ENCODE data around the gene CDNF. TPM values are rescaled to one million over a fixed set of nuclear protein-coding genes. Genes with fewer than 3 reads are reported as not detected.

The CDNF gene
- total RNA-seq, 6 experiments from 2014 or later, result 0.93 to 4.5 (median 3.7) TPM

GRCh38 chr10:14859043-14859442, 21.2 kb upstream of the CDNF start:
- WGBS (ENCODE audit: insufficient coverage, low coverage, low lambda C conversion rate, missing lambda C conversion rate), result 83% methylated on average over 5 of the region's 5 CpGs
- H3K36me3 ChIP-seq, result no peaks in the 10 kb centered on the region
- ATAC-seq (no peak), DNase-seq (no peak)
- intact Hi-C loops (cut with DNase I), result no loop called here
- H3K27me3 ChIP-seq, result no peaks in the 10 kb centered on the region
- no peak overlapping the region for H3K27ac ChIP-seq
- H3K4me3 ChIP-seq, result no peak overlapping the region
- no peaks in the 10 kb centered on the region for H3K9me3 ChIP-seq
- H3K4me1 ChIP-seq, result no peaks in the 10 kb centered on the region
- no peak for TF ChIP-seq CTCF (IDR thresholded peaks at IDR 0.05)

DNA sequence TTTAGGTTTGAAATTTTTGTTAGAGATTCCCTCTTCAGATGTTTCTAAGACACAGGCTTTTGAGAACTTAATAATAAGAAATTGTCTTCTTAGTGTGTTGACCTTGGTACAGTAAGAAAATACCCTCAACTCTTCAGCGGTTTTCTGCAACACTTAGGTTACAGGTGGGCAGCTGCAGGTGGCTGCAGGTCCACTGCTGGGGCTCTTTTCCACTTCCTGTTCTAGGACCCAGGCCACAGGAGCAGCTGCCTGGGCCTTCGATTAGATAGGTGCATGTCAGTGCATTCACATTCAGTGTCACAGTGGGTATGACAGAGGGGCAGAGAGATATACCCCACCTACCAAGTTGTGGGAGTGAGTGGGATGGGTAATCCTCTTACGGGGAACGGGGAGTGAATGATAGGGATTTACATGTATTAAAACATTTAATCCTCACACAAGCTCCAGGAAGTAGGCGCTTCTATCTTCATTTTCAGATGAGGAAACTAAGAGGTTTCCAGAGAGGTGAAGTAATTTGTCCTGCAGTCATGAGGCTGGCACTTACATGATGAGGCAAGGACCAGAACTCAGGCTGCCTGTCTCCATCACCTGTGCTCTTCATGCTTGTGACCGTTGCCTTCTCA, 20.6 kb upstream of the CDNF start:
- DNase-seq, result no peak
- Histone ChIP-seq H3K27ac (no peak overlapping the region), H3K9me3 (no peaks in the 10 kb centered on the region), H3K4me1 (no peaks in the 10 kb centered on the region), H3K36me3 (no peaks in the 10 kb centered on the region), H3K4me3 (no peak overlapping the region), H3K27me3 (no peaks in the 10 kb centered on the region)
- intact Hi-C loops (cut with DNase I), result no loop called here
- TF ChIP-seq POLR2A (IDR thresholded peaks at IDR 0.05), result no peak
- 100% methylated on average over 3 of the region's 6 CpGs for WGBS (ENCODE audit: insufficient coverage, low coverage, low lambda C conversion rate, missing lambda C conversion rate)
- no peak for ATAC-seq

DNA sequence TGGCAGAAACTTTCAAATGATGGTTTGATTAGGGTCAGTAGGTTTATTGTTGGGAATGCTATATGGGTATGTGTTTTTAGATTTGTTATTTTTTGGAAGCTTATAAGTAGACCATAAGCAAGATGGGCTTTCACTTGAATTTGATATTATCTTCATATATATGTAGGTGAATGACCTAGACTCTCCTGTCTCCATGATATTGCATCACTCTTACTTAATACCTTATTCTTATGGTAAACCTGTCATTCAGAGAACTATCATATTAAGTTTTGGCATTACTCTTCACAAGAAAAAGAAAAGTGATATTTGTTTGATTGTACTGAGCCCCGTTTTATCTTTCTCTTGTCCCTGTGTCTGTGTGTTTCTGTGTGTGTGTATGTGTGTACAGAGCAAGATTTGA, 17.6 kb upstream of the CDNF start:
- intact Hi-C loops (cut with DNase I), result no loop called here
- no peak for ATAC-seq

DNA sequence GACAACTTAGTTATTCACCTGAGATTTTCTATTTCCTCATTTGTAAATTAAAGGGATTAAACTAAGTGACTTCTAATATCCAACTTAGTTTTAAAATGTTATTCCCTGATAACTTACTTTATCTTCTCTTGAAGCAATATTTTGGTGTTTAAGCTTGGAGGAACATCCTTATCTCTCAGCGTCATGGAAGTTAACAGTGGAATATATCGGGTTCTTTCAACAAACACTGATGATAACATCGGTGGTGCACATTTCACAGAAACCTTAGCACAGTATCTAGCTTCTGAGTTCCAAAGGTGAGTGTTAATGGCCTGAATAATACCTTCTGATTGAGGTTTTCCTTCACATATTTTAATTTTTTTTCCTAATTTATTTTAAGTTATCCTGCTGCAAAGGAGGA, 14.4 kb upstream of the CDNF start:
- ATAC-seq (no peak), DNase-seq (no peak)
- Histone ChIP-seq H3K36me3 (peaks cover 0 to 5% (median 1%) of the 10 kb centered on the region in 4 donors), H3K4me1 (no peaks in the 10 kb centered on the region), H3K9me3 (no peaks in the 10 kb centered on the region), H3K4me3 (no peak overlapping the region), H3K27ac (no peak overlapping the region), H3K27me3 (no peaks in the 10 kb centered on the region)
- intact Hi-C loops (cut with DNase I), result no loop called here
- WGBS (ENCODE audit: insufficient coverage, low coverage, low lambda C conversion rate, missing lambda C conversion rate), result 58% methylated on average over 3 of the region's 3 CpGs
- TF ChIP-seq CTCF (IDR thresholded peaks at IDR 0.05) (no peak), POLR2A (IDR thresholded peaks at IDR 0.05) (no peak)

More for the DNA sequence above, 17.6 kb upstream of the CDNF start:
- no peak for DNase-seq
- Histone ChIP-seq H3K9me3 (no peaks in the 10 kb centered on the region), H3K27me3 (no peaks in the 10 kb centered on the region), H3K36me3 (peaks cover 0 to 5% (median 1%) of the 10 kb centered on the region in 4 donors), H3K4me1 (no peaks in the 10 kb centered on the region), H3K27ac (no peak overlapping the region), H3K4me3 (no peak overlapping the region)
- 82% methylated on average over 1 of the region's 1 CpG for WGBS (ENCODE audit: insufficient coverage, low coverage, low lambda C conversion rate, missing lambda C conversion rate)
- TF ChIP-seq CTCF (IDR thresholded peaks at IDR 0.05), result no peak
- TF ChIP-seq POLR2A (IDR thresholded peaks at IDR 0.05), result no peak

DNA sequence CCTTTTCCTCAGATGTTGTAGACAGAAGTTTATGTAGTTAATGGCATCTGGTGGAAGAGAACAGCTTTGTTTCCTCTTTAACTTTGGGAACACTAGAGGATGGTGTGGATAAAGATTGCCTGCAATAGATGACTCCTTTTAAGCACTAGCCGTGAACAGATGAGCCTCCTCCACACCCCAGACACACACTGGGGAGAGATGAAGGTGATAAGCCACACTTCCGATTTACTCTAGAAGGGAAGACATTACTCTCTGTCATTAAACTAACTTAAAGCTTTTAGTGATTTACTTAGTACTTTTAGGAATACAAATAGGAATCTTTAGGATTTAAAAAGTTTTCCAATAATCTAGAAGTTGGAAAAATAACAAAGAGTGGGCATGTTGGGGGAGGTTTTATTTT, 7.1 kb upstream of the CDNF start:
- H3K4me3 ChIP-seq, result no peak overlapping the region
- H3K27ac ChIP-seq, result no peak overlapping the region
- no peak for TF ChIP-seq POLR2A (IDR thresholded peaks at IDR 0.05)
- no peak for TF ChIP-seq CTCF (IDR thresholded peaks at IDR 0.05)
- no peaks in the 10 kb centered on the region for H3K4me1 ChIP-seq
- H3K9me3 ChIP-seq, result no peaks in the 10 kb centered on the region
- DNase-seq (no peak), ATAC-seq (no peak)
- H3K36me3 ChIP-seq, result peaks cover 0 to 29% (median 3%) of the 10 kb centered on the region in 4 donors
- WGBS (ENCODE audit: insufficient coverage, low coverage, low lambda C conversion rate, missing lambda C conversion rate), result 97% methylated on average over 2 of the region's 2 CpGs
- H3K27me3 ChIP-seq, result no peaks in the 10 kb centered on the region
- intact Hi-C loops (cut with DNase I), result no loop called here
